Kidney (tissue), 14 donors: ENCODE results near the gene PRKAR1A. TPM values are rescaled to one million over a fixed set of nuclear protein-coding genes. Genes with fewer than 3 reads are reported as not detected.

Experiments
- DNase-seq, 5 donors: peaks; one replicate each; pipeline ENCODE4 v3.0.0-alpha.2; 2013 to 2020
- FAIRE-seq: peaks from 2 replicates; lab custom pipeline; 2012; peaks lifted over from hg19 to GRCh38; lab: Jason Lieb, UNC
- H3K27ac ChIP-seq, 2 donors: one replicate each; pipeline ENCODE4 v1.7.0; 2013; ENCODE audit warnings: low read depth in 2 of 2, low read length in 2 of 2, inconsistent platforms in 1 of 2
- H3K27me3 ChIP-seq: one replicate; pipeline ENCODE4 v1.7.1; 2013; ENCODE audit warnings: low read length, inconsistent platforms; ENCODE audit not compliant: control insufficient read depth, insufficient read depth
- H3K36me3 ChIP-seq, 3 donors: one replicate each; pipeline versions ENCODE4 v1.7.0 to v1.7.1; 2013; ENCODE audit warnings: low read length in 3 of 3, control low read depth in 1 of 3, inconsistent platforms in 1 of 3; ENCODE audit not compliant: insufficient read depth in 3 of 3, control insufficient read depth in 2 of 3
- H3K4me1 ChIP-seq, 3 donors: one replicate each; pipeline versions ENCODE4 v1.7.0 to v1.7.1; 2013; ENCODE audit warnings: low read length in 3 of 3, inconsistent platforms in 1 of 3, low read depth in 1 of 3; ENCODE audit not compliant: control insufficient read depth in 2 of 3, insufficient read depth in 2 of 3
- H3K4me3 ChIP-seq, 3 donors: one replicate each; pipeline versions ENCODE4 v1.7.0 to v1.8.1; 2013; ENCODE audit warnings: low read length in 3 of 3, control low read depth in 1 of 3, inconsistent platforms in 1 of 3
- H3K9ac ChIP-seq, 3 donors: one replicate each; pipeline versions ENCODE4 v1.7.0 to v1.7.1; 2013; ENCODE audit warnings: low read length in 3 of 3, control low read depth in 1 of 3, inconsistent platforms in 1 of 3
- H3K9me3 ChIP-seq, 3 donors: one replicate each; pipeline versions ENCODE4 v1.7.0 to v1.7.1; 2013; ENCODE audit warnings: low read length in 3 of 3, control low read depth in 1 of 3, inconsistent platforms in 1 of 3; ENCODE audit not compliant: control insufficient read depth in 2 of 3, insufficient read depth in 1 of 3
- CTCF ChIP-seq: IDR thresholded peaks from 3 replicates; pipeline ENCODE4 v1.5.1; 2012; ENCODE audit warnings: mild to moderate bottlenecking, moderate library complexity, borderline replicate concordance; ENCODE audit not compliant: insufficient read depth; ENCODE audit errors: extremely low read depth
- intact Hi-C: fragments of 100-400 bp; cut with DNase I; formaldehyde crosslinking; loops from one replicate; pipeline ENCODE4 v1.11.1; 2022
- polyA plus RNA-seq: library from polyadenylated mRNA; stranded (reverse); fragments of 350-450 nt; fragmentation: Illumina TruSeq; extraction: RNeasy Lipid Tissue Mini Kit (QIAGEN cat#74804); gene quantifications from one replicate; pipeline ENCODE4 v1.2.3, GENCODE V29; 2014; ENCODE audit warnings: low read depth, low replicate concordance; ENCODE audit not compliant: insufficient read depth
- total RNA-seq: library from RNA; stranded (reverse); fragmentation: NEBNext Ultra II Directional; extraction: Animal tissue kit (Norgen Biotek cat#: 25700); gene quantifications from one replicate; pipeline ENCODE4 v1.2.1, GENCODE V29; 2021
- donor health status: control.
- donor health status: control.
- donor health status: control.
- donor health status: control.
- donor health status: control.
- donor health status: DM: yes; HTN: yes; CAD: no.
- donor health status: Normal renal cell carcinoma (clear cell type).

The PRKAR1A gene
- total and polyA plus RNA-seq, 2 donors from 2014 or later: 92.3 to 340 TPM

- Histone ChIP-seq H3K27me3 (no peaks in the 10 kb centered on the region), H3K4me1 (no peaks in the 10 kb centered on the region), H3K9me3 (no peaks in the 10 kb centered on the region), H3K36me3 (no peaks in the 10 kb centered on the region), H3K27ac (no peak overlapping the region), H3K9ac (no peak overlapping the region), H3K4me3 (no peak overlapping the region)
- DNase-seq: no peak
- no peak for FAIRE-seq
- intact Hi-C loops: no loop called here
- no peak for TF ChIP-seq CTCF
Observed at GRCh38 chr17:68567035-68567434, 54.8 kb downstream of the PRKAR1A start.

GRCh38 chr17:68567581-68567980 lies 55.4 kb downstream of the PRKAR1A start:
- no peaks in the 10 kb centered on the region for H3K36me3 ChIP-seq
- H3K27me3 ChIP-seq: no peaks in the 10 kb centered on the region
- H3K4me3 ChIP-seq: no peak overlapping the region
- no peak overlapping the region for H3K27ac ChIP-seq
- no peak overlapping the region for H3K9ac ChIP-seq
- no peak for FAIRE-seq
- H3K4me1 ChIP-seq: no peaks in the 10 kb centered on the region
- no peak for TF ChIP-seq CTCF
- H3K9me3 ChIP-seq: no peaks in the 10 kb centered on the region
- intact Hi-C loops: no loop called here
- DNase-seq: no peak

GRCh38 chr17:68568581-68568980 lies 56.4 kb downstream of the PRKAR1A start:
- Histone ChIP-seq H3K9ac (no peak overlapping the region), H3K4me1 (no peaks in the 10 kb centered on the region), H3K27ac (no peak overlapping the region), H3K36me3 (no peaks in the 10 kb centered on the region), H3K9me3 (no peaks in the 10 kb centered on the region), H3K27me3 (no peaks in the 10 kb centered on the region), H3K4me3 (no peak overlapping the region)
- no peak for FAIRE-seq
- intact Hi-C loops: no loop called here
- DNase-seq: no peak
- TF ChIP-seq CTCF: no peak

GRCh38 chr17:68569346-68569745 lies 57.1 kb downstream of the PRKAR1A start:
- Histone ChIP-seq H3K4me1 (no peaks in the 10 kb centered on the region), H3K4me3 (no peak overlapping the region), H3K9me3 (no peaks in the 10 kb centered on the region), H3K9ac (no peak overlapping the region), H3K27ac (no peak overlapping the region), H3K36me3 (no peaks in the 10 kb centered on the region), H3K27me3 (no peaks in the 10 kb centered on the region)
- no peak for DNase-seq
- intact Hi-C loops: no loop called here
- no peak for TF ChIP-seq CTCF
- no peak for FAIRE-seq
